Prostate gland (tissue), 2 donors: ENCODE results near the gene BGLAP.
"Not testable (repeated sequence)": the region's sequence is repeated elsewhere in the genome, so short reads cannot be mapped to it uniquely, and the experiment has no call there.

ENCODE experiments used
- POLR2A ChIP-seq: fragments of 450-650 bp; IDR thresholded peaks from one replicate; pipeline ENCODE4 v1.6.1; 2016; ENCODE audit warnings: antibody characterized with exemption, mild to moderate bottlenecking
- TF ChIP-seq, protein P1 (sequence below), 4 experiments: fragments of 200-600 bp in 2 of 4; fragments of 450-650 bp in 2 of 4; sonication (generic) in 2 of 4; IDR thresholded peaks; 1 replicate in 3 of 4; 2 replicates in 1 of 4; pipeline ENCODE4 v1.5.1; 2016 to 2019; ENCODE audit warnings: antibody characterized with exemption in 4 of 4, mild to moderate bottlenecking in 2 of 4, moderate library complexity in 2 of 4

- not testable (repeated sequence) for TF ChIP-seq POLR2A
- TF ChIP-seq, protein P1, sequence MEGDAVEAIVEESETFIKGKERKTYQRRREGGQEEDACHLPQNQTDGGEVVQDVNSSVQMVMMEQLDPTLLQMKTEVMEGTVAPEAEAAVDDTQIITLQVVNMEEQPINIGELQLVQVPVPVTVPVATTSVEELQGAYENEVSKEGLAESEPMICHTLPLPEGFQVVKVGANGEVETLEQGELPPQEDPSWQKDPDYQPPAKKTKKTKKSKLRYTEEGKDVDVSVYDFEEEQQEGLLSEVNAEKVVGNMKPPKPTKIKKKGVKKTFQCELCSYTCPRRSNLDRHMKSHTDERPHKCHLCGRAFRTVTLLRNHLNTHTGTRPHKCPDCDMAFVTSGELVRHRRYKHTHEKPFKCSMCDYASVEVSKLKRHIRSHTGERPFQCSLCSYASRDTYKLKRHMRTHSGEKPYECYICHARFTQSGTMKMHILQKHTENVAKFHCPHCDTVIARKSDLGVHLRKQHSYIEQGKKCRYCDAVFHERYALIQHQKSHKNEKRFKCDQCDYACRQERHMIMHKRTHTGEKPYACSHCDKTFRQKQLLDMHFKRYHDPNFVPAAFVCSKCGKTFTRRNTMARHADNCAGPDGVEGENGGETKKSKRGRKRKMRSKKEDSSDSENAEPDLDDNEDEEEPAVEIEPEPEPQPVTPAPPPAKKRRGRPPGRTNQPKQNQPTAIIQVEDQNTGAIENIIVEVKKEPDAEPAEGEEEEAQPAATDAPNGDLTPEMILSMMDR (IDR thresholded peaks at IDR 0.05), result not testable (repeated sequence)
Observed at GRCh38 chr1:156216361-156217086, 25.5 kb upstream of the BGLAP start.
